GM06990 (cell line): ENCODE data around the gene ZNF414.
"Not testable (repeated sequence)": the region's sequence is repeated elsewhere in the genome, so short reads cannot be mapped to it uniquely, and the experiment has no call there.

ENCODE experiments used
- DNase-seq: peaks from one replicate; pipeline ENCODE4 v3.0.0-alpha.2; 2011; ENCODE audit not compliant: insufficient read length; ENCODE audit errors: extremely low read depth
- H3K27me3 ChIP-seq: replicated peaks from 2 replicates; pipeline ENCODE4 v1.6.0; 2011; ENCODE audit warnings: low read length; ENCODE audit not compliant: control insufficient read depth, insufficient read depth
- H3K36me3 ChIP-seq: 2 replicates; pipeline ENCODE4 v1.5.1; 2011; ENCODE audit warnings: low read length; ENCODE audit not compliant: control insufficient read depth, insufficient read depth
- H3K4me3 ChIP-seq: replicated peaks from 2 replicates; pipeline ENCODE4 v1.5.1; 2011; ENCODE audit warnings: low read depth, mild to moderate bottlenecking, control low read depth, low read length
- CTCF ChIP-seq: IDR thresholded peaks from 2 replicates; pipeline ENCODE4 v1.5.1; 2011; ENCODE audit warnings: low read length, control low read depth, mild to moderate bottlenecking, inconsistent platforms; ENCODE audit not compliant: insufficient read depth, poor library complexity, severe bottlenecking

The ZNF414 gene

GRCh38 chr19:8513687-8514504, at the start of gene ZNF414:
TSS of gene ZNF414 (minus strand) at chr19:8514167. CDS start at chr19:8514046, 121 bp downstream.
- no peak for TF ChIP-seq CTCF
- H3K27me3 ChIP-seq: no peaks in the 10 kb centered on the region
- peak within 1 kb of the TSS; percentile 77 for H3K4me3 ChIP-seq
- H3K36me3 ChIP-seq: no peaks in the 10 kb centered on the region; the same call in none of the 2 replicates
- DNase-seq: peak; percentile 95

- Histone ChIP-seq H3K4me3 (no peak overlapping the region), H3K27me3 (no peaks in the 10 kb centered on the region), H3K36me3 (no peaks in the 10 kb centered on the region)
- no peak for DNase-seq
- TF ChIP-seq CTCF: no peak
Observed at GRCh38 chr19:8561075-8561764, 47.3 kb upstream of the ZNF414 start.

GRCh38 chr19:8558325-8558724, 44.4 kb upstream of the ZNF414 start:
- Histone ChIP-seq H3K4me3 (no peak overlapping the region), H3K27me3 (no peaks in the 10 kb centered on the region), H3K36me3 (no peaks in the 10 kb centered on the region)
- no peak for DNase-seq
- no peak for TF ChIP-seq CTCF

- no peak for DNase-seq
- no peak for TF ChIP-seq CTCF
- no peak overlapping the region for H3K4me3 ChIP-seq
- no peaks in the 10 kb centered on the region for H3K36me3 ChIP-seq
- H3K27me3 ChIP-seq: no peaks in the 10 kb centered on the region
Observed at GRCh38 chr19:8557642-8558238, 43.8 kb upstream of the ZNF414 start.

- not testable (repeated sequence) for DNase-seq, H3K4me3 ChIP-seq, H3K27me3 ChIP-seq, H3K36me3 ChIP-seq
Observed at GRCh38 chr19:8553729-8554128, 39.8 kb upstream of the ZNF414 start.

GRCh38 chr19:8552810-8553209, 38.8 kb upstream of the ZNF414 start:
- TF ChIP-seq CTCF: no peak
- H3K36me3 ChIP-seq: no peaks in the 10 kb centered on the region
- no peak overlapping the region for H3K4me3 ChIP-seq
- no peaks in the 10 kb centered on the region for H3K27me3 ChIP-seq
- DNase-seq: no peak
